Skin epidermis (tissue), 12 donors: ENCODE data around the gene ELOA.
"Not testable (repeated sequence)": the region's sequence is repeated elsewhere in the genome, so short reads cannot be mapped to it uniquely, and the experiment has no call there.

ENCODE experiments used
- H3K27ac ChIP-seq, 21 experiments: fragments of 200-600 bp; sonication (generic) in 11 of 21; one replicate each; pipeline ENCODE4 v1.5.0; 2020; ENCODE audit warnings: mild to moderate bottlenecking in 3 of 21, inconsistent platforms in 2 of 21, moderate library complexity in 2 of 21
- H3K4me3 ChIP-seq, 7 experiments: fragments of 200-600 bp; sonication (generic) in 2 of 7; one replicate each; pipeline ENCODE4 v1.5.0; 2020; ENCODE audit warnings: inconsistent platforms in 2 of 7, mild to moderate bottlenecking in 2 of 7, moderate library complexity in 1 of 7

ELOA gene

GRCh38 chr1:23797478-23798448 is 54.5 kb downstream of the ELOA start:
- H3K27ac ChIP-seq = peak overlapping the region in 1 of 21 experiments; percentile 95
- H3K4me3 ChIP-seq = no peak overlapping the region

GRCh38 chr1:23798662-23799142 is 55.4 kb downstream of the ELOA start:
- no peak overlapping the region for H3K4me3 ChIP-seq
- peak overlapping the region in 15 of 21 experiments; percentile 0 to 98 (median 92) for H3K27ac ChIP-seq

- peak overlapping the region in 20 of 21 experiments; percentile 83 to 98 (median 92) for H3K27ac ChIP-seq
- H3K4me3 ChIP-seq = peak overlapping the region in 6 of 7 experiments; percentile 51 to 79 (median 65)
Measured at GRCh38 chr1:23799255-23799569, 55.9 kb downstream of the ELOA start.

- peak overlapping the region; percentile 36 to 98 (median 91) for H3K27ac ChIP-seq
- H3K4me3 ChIP-seq = peak overlapping the region; percentile 51 to 79 (median 65)
Measured at GRCh38 chr1:23799570-23800399, 56.5 kb downstream of the ELOA start.

GRCh38 chr1:23800400-23801337 is 57.4 kb downstream of the ELOA start, which contains the start of gene GALE:
GALE (minus strand) TSS chr1:23800754; CDS start chr1:23799007, 1,747 bp downstream.
- Histone ChIP-seq H3K27ac (peak within 1 kb of the TSS; percentile 36 to 98 (median 91)), H3K4me3 (peak within 1 kb of the TSS; percentile 51 to 79 (median 65))

- Histone ChIP-seq H3K4me3 (peak overlapping the region; percentile 51 to 79 (median 65)), H3K27ac (peak overlapping the region in 20 of 21 experiments; percentile 83 to 98 (median 92))
Measured at GRCh38 chr1:23801338-23801748, 58.1 kb downstream of the ELOA start.

- H3K4me3 ChIP-seq = peak overlapping the region in 1 of 7 experiments; percentile 63
- peak overlapping the region in 4 of 21 experiments; percentile 89 to 97 (median 93) for H3K27ac ChIP-seq
Measured at GRCh38 chr1:23801876-23802275, 58.6 kb downstream of the ELOA start.

- not testable (repeated sequence) for H3K27ac ChIP-seq, H3K4me3 ChIP-seq
Measured at GRCh38 chr1:23802809-23803342, 59.6 kb downstream of the ELOA start.

GRCh38 chr1:23803674-23804073 is 60.4 kb downstream of the ELOA start:
- peak overlapping the region in 1 of 21 experiments; percentile 11 for H3K27ac ChIP-seq
- H3K4me3 ChIP-seq = no peak overlapping the region

- Histone ChIP-seq H3K27ac (peak overlapping the region in 1 of 21 experiments; percentile 11), H3K4me3 (no peak overlapping the region)
Measured at GRCh38 chr1:23804183-23804835, 61.0 kb downstream of the ELOA start.

GRCh38 chr1:23805025-23805424 is 61.8 kb downstream of the ELOA start:
- Histone ChIP-seq H3K4me3 (no peak overlapping the region), H3K27ac (no peak overlapping the region)

GRCh38 chr1:23806280-23806679 is 63.0 kb downstream of the ELOA start:
- H3K4me3 ChIP-seq = no peak overlapping the region

GRCh38 chr1:23807453-23807852 is 64.2 kb downstream of the ELOA start:
- no peak overlapping the region for H3K27ac ChIP-seq
- H3K4me3 ChIP-seq = no peak overlapping the region

More at GRCh38 chr1:23806280-23806679, 63.0 kb downstream of the ELOA start:
- no peak overlapping the region for H3K27ac ChIP-seq

- peak overlapping the region in 3 of 21 experiments; percentile 0 to 17 (median 2) for H3K27ac ChIP-seq
- no peak overlapping the region for H3K4me3 ChIP-seq
Measured at GRCh38 chr1:23809751-23810171, 66.5 kb downstream of the ELOA start.

- peak overlapping the region in 1 of 21 experiments; percentile 0 for H3K27ac ChIP-seq
- H3K4me3 ChIP-seq = no peak overlapping the region
Measured at GRCh38 chr1:23810818-23811540, 67.7 kb downstream of the ELOA start.
